Spleen (tissue), 11 donors: ENCODE measurements around the gene COL4A2. TPM values are rescaled to one million over a fixed set of nuclear protein-coding genes. Genes with fewer than 3 reads are reported as not detected.
A peak's percentile ranks its signal among the peaks of the same experiment; 100 is the strongest.

Experiments
- DNase-seq: peaks from one replicate; pipeline ENCODE4 v3.0.0-alpha.2; 2020
- H3K27ac ChIP-seq, 8 donors: fragments of 200-600 bp; sonication (generic) in 7 of 8; 1 replicate in 4 of 8; 2 replicates in 4 of 8; pipeline versions ENCODE4 v1.5.0 to v1.8.0; 2016 to 2021; ENCODE audit warnings: inconsistent platforms in 4 of 8, mild to moderate bottlenecking in 4 of 8, moderate library complexity in 1 of 8
- H3K27me3 ChIP-seq, 7 donors: fragments of 200-600 bp; sonication (generic) in 6 of 7; replicated peaks in 1 of 7; 1 replicate in 4 of 7; 2 replicates in 3 of 7; pipeline versions ENCODE4 v1.5.0 to v1.8.0; 2016 to 2021; ENCODE audit warnings: inconsistent platforms in 3 of 7, mild to moderate bottlenecking in 1 of 7
- H3K36me3 ChIP-seq, 6 donors: fragments of 200-600 bp; sonication (generic) in 5 of 6; 1 replicate in 4 of 6; 2 replicates in 2 of 6; pipeline versions ENCODE4 v1.5.0 to v1.8.0; 2016 to 2021; ENCODE audit warnings: inconsistent platforms in 2 of 6
- H3K4me1 ChIP-seq, 6 donors: fragments of 200-600 bp; sonication (generic) in 5 of 6; 1 replicate in 3 of 6; 2 replicates in 3 of 6; pipeline versions ENCODE4 v1.5.0 to v1.8.0; 2016 to 2021; ENCODE audit warnings: inconsistent platforms in 3 of 6
- H3K4me3 ChIP-seq, 8 donors: fragments of 200-600 bp; sonication (generic) in 7 of 8; 1 replicate in 4 of 8; 2 replicates in 4 of 8; pipeline versions ENCODE4 v1.5.0 to v1.8.0; 2016 to 2021; ENCODE audit warnings: inconsistent platforms in 4 of 8, mild to moderate bottlenecking in 4 of 8, moderate library complexity in 2 of 8
- H3K9me3 ChIP-seq, 8 donors: fragments of 200-600 bp; sonication (generic) in 7 of 8; 1 replicate in 4 of 8; 2 replicates in 4 of 8; pipeline versions ENCODE4 v1.5.0 to v1.8.0; 2016 to 2021; ENCODE audit warnings: inconsistent platforms in 4 of 8
- CTCF ChIP-seq, 11 experiments: fragments of 200-600 bp in 7 of 11; fragments of 450-650 bp in 4 of 11; sonication (generic) in 4 of 11; IDR thresholded peaks in 8 of 11; conservative IDR thresholded peaks in 3 of 11; 1 replicate in 7 of 11; 2 replicates in 4 of 11; pipeline versions ENCODE4 v1.4.0 to v1.8.0; 2016 to 2021; ENCODE audit warnings: antibody characterized with exemption in 11 of 11, inconsistent platforms in 4 of 11, mild to moderate bottlenecking in 1 of 11
- POLR2A ChIP-seq, 3 donors: fragments of 450-650 bp; IDR thresholded peaks; one replicate each; pipeline ENCODE4 v1.5.1; 2017; ENCODE audit warnings: antibody characterized with exemption in 3 of 3, mild to moderate bottlenecking in 1 of 3
- POLR2AphosphoS5 ChIP-seq, 3 donors: sonication (generic); formaldehyde crosslinking; IDR thresholded peaks; one replicate each; pipeline ENCODE4 v1.5.1; 2017; ENCODE audit warnings: antibody characterized with exemption in 3 of 3
- WGBS, 5 donors: extraction: QIAGEN DNeasy Blood & Tissue Kit in 3 of 5; methylation state at CpG; one replicate each; pipeline versions ENCODE4 v1.1.5 to v1.1.7; 2013 to 2018; 5-methylcytosine and 5-hydroxymethylcytosine counted together
- intact Hi-C: fragments of 100-400 bp; cut with DNase I; formaldehyde crosslinking; loops from one replicate; pipeline ENCODE4 v1.15.0; 2023; ENCODE audit warnings: low total_unique reads
- polyA plus RNA-seq, 3 donors: library from polyadenylated mRNA; stranded (reverse); fragments of 200-250 nt; gene quantifications; one replicate each; pipeline ENCODE4 v1.2.1, GENCODE V29; 2013
- total RNA-seq, 7 donors: library from RNA; depleted of rRNA in 3 of 7; stranded (reverse); fragments of >200 nt in 3 of 7; fragmentation: NEBNext Ultra II Directional in 4 of 7; extraction: Animal tissue kit (Norgen Biotek cat#: 25700) in 4 of 7; gene quantifications; one replicate each; pipeline versions ENCODE4 v1.1.0 to v1.2.1, GENCODE V29; 2016 to 2021
- donor health status: healthy with polysubstance abuse.
- donor health status: DM: no; HTN: no; CAD: no; lungs with moderate emphysema.
- donor health status: DM: no; HTN: no; CAD: no.
- donor health status: Bipolar disorder and iron deficiency.
- donor health status: healthy.
- donor health status: DM: no; HTN: no; CAD: no.
- donor health status: DM: yes; HTN: yes; CAD: no.

COL4A2 gene
- total and polyA plus RNA-seq, 10 donors = 52.6 to 712 (median 337) TPM

DNA sequence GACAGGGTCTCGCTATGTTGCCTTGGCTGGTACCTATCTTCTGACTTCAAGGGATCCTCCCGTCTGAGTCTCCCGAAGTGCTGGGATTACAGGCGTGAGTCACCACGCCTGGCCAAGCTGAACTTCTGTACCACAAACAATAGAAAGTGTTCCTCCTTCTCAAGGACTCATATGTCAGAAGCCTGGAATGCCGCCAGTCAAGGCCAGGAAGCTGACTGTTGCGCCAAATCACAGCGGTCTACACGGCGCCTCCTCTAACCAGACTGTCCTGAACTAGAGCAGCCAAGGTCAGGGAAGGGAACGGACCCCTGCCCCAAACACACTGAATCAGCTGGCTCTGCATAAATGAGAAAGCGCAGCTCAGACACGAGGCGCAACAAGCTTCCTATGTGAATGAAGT lies 239.8 kb downstream of the COL4A2 start:
- peak; percentile 84 for DNase-seq
- H3K36me3 ChIP-seq = peaks cover 0 to 13% (median 0%) of the 10 kb centered on the region in 6 donors
- TF ChIP-seq POLR2A (IDR thresholded peaks at IDR 0.05) (no peak), CTCF (IDR thresholded peaks at IDR 0.05 in 8 of 11, conservative IDR thresholded peaks at IDR 0.05 in 3 of 11) (no peak), POLR2AphosphoS5 (IDR thresholded peaks at IDR 0.05) (peak in 2 of 3 donors; percentile 76 to 88)
- intact Hi-C loops = no loop called here
- peaks cover 0 to 5% (median 0%) of the 10 kb centered on the region in 8 donors for H3K9me3 ChIP-seq
- peak overlapping the region; percentile 20 to 76 (median 62) for H3K27ac ChIP-seq
- 60 to 69% (median 64%) methylated on average over 13 to 14 of the region's 14 CpGs for WGBS, 5 donors
- no peaks in the 10 kb centered on the region for H3K27me3 ChIP-seq
- no peak overlapping the region for H3K4me3 ChIP-seq
- H3K4me1 ChIP-seq = peaks cover 0 to 76% (median 36%) of the 10 kb centered on the region in 6 donors

GRCh38 chr13:110548891-110549794 lies 242.1 kb downstream of the COL4A2 start:
- H3K27me3 ChIP-seq = no peaks in the 10 kb centered on the region
- peaks cover 0 to 9% (median 0%) of the 10 kb centered on the region in 6 donors for H3K36me3 ChIP-seq
- peak overlapping the region in 3 of 8 donors; percentile 5 to 76 (median 28) for H3K27ac ChIP-seq
- intact Hi-C loops = no loop called here
- peaks cover 0 to 79% (median 35%) of the 10 kb centered on the region in 6 donors for H3K4me1 ChIP-seq
- H3K4me3 ChIP-seq = no peak overlapping the region
- peak; percentile 15 for DNase-seq
- H3K9me3 ChIP-seq = peaks cover 0 to 4% (median 0%) of the 10 kb centered on the region in 8 donors
- 81 to 91% (median 89%) methylated on average over 7 of the region's 7 CpGs for WGBS, 5 donors
- TF ChIP-seq POLR2AphosphoS5 (IDR thresholded peaks at IDR 0.05) (no peak), POLR2A (IDR thresholded peaks at IDR 0.05) (no peak), CTCF (IDR thresholded peaks at IDR 0.05 in 8 of 11, conservative IDR thresholded peaks at IDR 0.05 in 3 of 11) (no peak)

DNA sequence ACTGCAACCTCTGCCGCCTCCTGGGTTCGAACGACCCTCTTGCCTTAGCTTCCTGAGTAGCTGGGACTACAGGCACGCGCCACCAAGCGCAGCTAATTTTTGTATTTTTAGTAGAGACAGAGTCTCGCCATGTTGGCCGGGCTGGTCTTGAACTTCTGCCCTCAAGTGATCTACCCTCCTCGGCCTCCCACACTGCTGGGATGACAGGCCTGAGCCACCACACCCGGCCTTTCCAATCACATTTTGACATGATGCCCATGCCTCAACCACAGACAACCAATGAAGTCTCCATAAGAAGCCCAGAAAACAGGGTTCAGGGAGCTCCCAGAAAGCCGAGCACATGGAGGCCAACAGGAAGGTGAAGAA lies 242.7 kb downstream of the COL4A2 start:
- TF ChIP-seq POLR2A (IDR thresholded peaks at IDR 0.05) = no peak
- TF ChIP-seq CTCF (IDR thresholded peaks at IDR 0.05 in 8 of 11, conservative IDR thresholded peaks at IDR 0.05 in 3 of 11) = no peak
- TF ChIP-seq POLR2AphosphoS5 (IDR thresholded peaks at IDR 0.05) = no peak
- intact Hi-C loops = no loop called here
- 92 to 96% (median 94%) methylated on average over 11 of the region's 11 CpGs for WGBS, 5 donors
- H3K4me3 ChIP-seq = no peak overlapping the region
- DNase-seq = peak; percentile 42
- peaks cover 0 to 86% (median 39%) of the 10 kb centered on the region in 6 donors for H3K4me1 ChIP-seq
- peaks cover 0 to 9% (median 0%) of the 10 kb centered on the region in 6 donors for H3K36me3 ChIP-seq
- no peaks in the 10 kb centered on the region for H3K9me3 ChIP-seq
- peak overlapping the region in 3 of 8 donors; percentile 38 to 76 (median 51) for H3K27ac ChIP-seq
- H3K27me3 ChIP-seq = no peaks in the 10 kb centered on the region

GRCh38 chr13:110551284-110551683 lies 244.2 kb downstream of the COL4A2 start:
- Histone ChIP-seq H3K27me3 (no peaks in the 10 kb centered on the region), H3K4me3 (no peak overlapping the region), H3K36me3 (peaks cover 0 to 16% (median 0%) of the 10 kb centered on the region in 6 donors), H3K27ac (peak overlapping the region in 5 of 8 donors; percentile 21 to 76 (median 38)), H3K9me3 (no peaks in the 10 kb centered on the region), H3K4me1 (peaks cover 0 to 87% (median 50%) of the 10 kb centered on the region in 6 donors)
- no peak for TF ChIP-seq CTCF (IDR thresholded peaks at IDR 0.05 in 8 of 11, conservative IDR thresholded peaks at IDR 0.05 in 3 of 11)
- no peak for TF ChIP-seq POLR2AphosphoS5 (IDR thresholded peaks at IDR 0.05)
- no peak for TF ChIP-seq POLR2A (IDR thresholded peaks at IDR 0.05)
- peak; percentile 40 for DNase-seq
- intact Hi-C loops = no loop called here
- WGBS, 5 donors = 71 to 87% (median 83%) methylated on average over 11 of the region's 11 CpGs
